Upper lobe of left lung (tissue), 6 donors: Measurements from ENCODE around the gene RAB24. TPM values are rescaled to one million over a fixed set of nuclear protein-coding genes. Genes with fewer than 3 reads are reported as not detected.
"Not testable (repeated sequence)": the region's sequence is repeated elsewhere in the genome, so short reads cannot be mapped to it uniquely, and the experiment has no call there.

Experiments
- ATAC-seq, 2 donors: fragments of 200-7000 bp; cut with Tn5 transposase; one replicate each; pipeline ENCODE4 v1.9.1; 2022; ENCODE audit warnings: mild to moderate bottlenecking in 2 of 2, moderate library complexity in 2 of 2; ENCODE audit not compliant: low FRiP score in 2 of 2
- DNase-seq, 2 donors: peaks; one replicate each; pipeline ENCODE4 v3.0.0-alpha.2; 2019 to 2020
- H3K27ac ChIP-seq, 4 donors: fragments of 200-600 bp; sonication (generic); one replicate each; pipeline ENCODE4 v1.5.1; 2016 to 2019
- H3K27me3 ChIP-seq, 4 donors: fragments of 200-600 bp; sonication (generic); one replicate each; pipeline ENCODE4 v1.5.1; 2017 to 2019
- H3K36me3 ChIP-seq, 4 donors: fragments of 200-600 bp; sonication (generic); one replicate each; pipeline ENCODE4 v1.5.1; 2016 to 2019
- H3K4me1 ChIP-seq, 4 donors: fragments of 200-600 bp; sonication (generic); one replicate each; pipeline ENCODE4 v1.5.1; 2018 to 2019
- H3K4me3 ChIP-seq, 4 donors: fragments of 200-600 bp; sonication (generic); one replicate each; pipeline ENCODE4 v1.5.1; 2017 to 2019; ENCODE audit warnings: mild to moderate bottlenecking in 2 of 4, moderate library complexity in 1 of 4
- H3K9me3 ChIP-seq, 4 donors: fragments of 200-600 bp; sonication (generic); one replicate each; pipeline ENCODE4 v1.5.1; 2018 to 2019
- EP300 ChIP-seq, 4 donors: sonication (generic); formaldehyde crosslinking; IDR thresholded peaks; one replicate each; pipeline ENCODE4 v1.5.1; 2017; ENCODE audit warnings: antibody characterized with exemption in 4 of 4, control low read depth in 2 of 4
- POLR2A ChIP-seq, 4 donors: fragments of 450-650 bp; IDR thresholded peaks; one replicate each; pipeline ENCODE4 v1.5.1; 2016 to 2017; ENCODE audit warnings: antibody characterized with exemption in 4 of 4, mild to moderate bottlenecking in 2 of 4
- POLR2AphosphoS5 ChIP-seq, 2 donors: sonication (generic); formaldehyde crosslinking; IDR thresholded peaks; one replicate each; pipeline ENCODE4 v1.5.1; 2017; ENCODE audit warnings: antibody characterized with exemption in 2 of 2
- WGBS, 2 donors: methylation state at CpG; one replicate each; pipeline ENCODE4 v1.1.5; 2017 to 2018; 5-methylcytosine and 5-hydroxymethylcytosine counted together
- total RNA-seq, 6 donors: library from RNA; depleted of rRNA in 4 of 6; stranded (reverse); fragments of >200 nt in 4 of 6; gene quantifications; one replicate each; pipeline versions ENCODE4 v1.1.0 to v1.2.1, GENCODE V29; 2016 to 2021
- TF ChIP-seq, protein P1 (sequence below), 6 experiments: fragments of 450-650 bp in 4 of 6; fragments of 200-600 bp in 2 of 6; sonication (generic) in 2 of 6; IDR thresholded peaks; one replicate each; pipeline ENCODE4 v1.5.1; 2016 to 2019; ENCODE audit warnings: antibody characterized with exemption in 6 of 6
- donor health status: DM: no; HTN: no; CAD: no; lungs with moderate emphysema.
- donor health status: DM: no; HTN: yes; CAD: no; lungs with severe emphysema.

Gene RAB24
- total RNA-seq, 6 donors from 2014 or later = 26.8 to 92.2 (median 50.3) TPM

GRCh38 chr5:177343777-177344176 is 40.3 kb upstream of the RAB24 start:
- WGBS, 2 donors = 96 to 98% methylated on average over 6 of the region's 6 CpGs
- Histone ChIP-seq H3K4me3 (no peak overlapping the region), H3K4me1 (peaks cover 5 to 26% (median 15%) of the 10 kb centered on the region in 4 donors), H3K9me3 (no peaks in the 10 kb centered on the region), H3K27ac (no peak overlapping the region), H3K36me3 (peaks cover 4 to 45% (median 13%) of the 10 kb centered on the region in 4 donors), H3K27me3 (no peaks in the 10 kb centered on the region)
- no peak for DNase-seq
- no peak for TF ChIP-seq POLR2A (IDR thresholded peaks at IDR 0.05)
- TF ChIP-seq EP300 (IDR thresholded peaks at IDR 0.05) = no peak
- no peak for TF ChIP-seq POLR2AphosphoS5 (IDR thresholded peaks at IDR 0.05)
- TF ChIP-seq, protein P1, sequence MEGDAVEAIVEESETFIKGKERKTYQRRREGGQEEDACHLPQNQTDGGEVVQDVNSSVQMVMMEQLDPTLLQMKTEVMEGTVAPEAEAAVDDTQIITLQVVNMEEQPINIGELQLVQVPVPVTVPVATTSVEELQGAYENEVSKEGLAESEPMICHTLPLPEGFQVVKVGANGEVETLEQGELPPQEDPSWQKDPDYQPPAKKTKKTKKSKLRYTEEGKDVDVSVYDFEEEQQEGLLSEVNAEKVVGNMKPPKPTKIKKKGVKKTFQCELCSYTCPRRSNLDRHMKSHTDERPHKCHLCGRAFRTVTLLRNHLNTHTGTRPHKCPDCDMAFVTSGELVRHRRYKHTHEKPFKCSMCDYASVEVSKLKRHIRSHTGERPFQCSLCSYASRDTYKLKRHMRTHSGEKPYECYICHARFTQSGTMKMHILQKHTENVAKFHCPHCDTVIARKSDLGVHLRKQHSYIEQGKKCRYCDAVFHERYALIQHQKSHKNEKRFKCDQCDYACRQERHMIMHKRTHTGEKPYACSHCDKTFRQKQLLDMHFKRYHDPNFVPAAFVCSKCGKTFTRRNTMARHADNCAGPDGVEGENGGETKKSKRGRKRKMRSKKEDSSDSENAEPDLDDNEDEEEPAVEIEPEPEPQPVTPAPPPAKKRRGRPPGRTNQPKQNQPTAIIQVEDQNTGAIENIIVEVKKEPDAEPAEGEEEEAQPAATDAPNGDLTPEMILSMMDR (IDR thresholded peaks at IDR 0.05) = no peak
- no peak for ATAC-seq

DNA sequence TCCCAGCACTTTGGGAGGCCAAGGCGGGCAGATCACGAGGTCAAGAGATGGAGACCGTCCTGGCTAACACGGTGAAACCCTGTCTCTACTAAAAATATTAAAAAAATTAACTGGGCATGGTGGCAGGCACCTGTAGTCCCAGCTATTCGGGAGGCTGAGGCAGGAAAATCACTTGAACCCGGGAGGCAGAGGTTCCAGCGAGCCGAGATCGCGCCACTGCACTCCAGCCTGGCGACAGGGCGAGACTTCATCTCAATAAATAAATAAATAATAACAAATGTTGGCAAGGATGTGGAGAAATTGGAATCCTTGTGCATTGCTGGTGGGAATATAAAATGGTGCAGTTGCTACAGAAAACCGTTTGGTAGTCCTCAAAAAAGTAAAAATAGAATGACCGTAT is 39.5 kb upstream of the RAB24 start:
- ATAC-seq, H3K9me3 ChIP-seq, H3K27me3 ChIP-seq, H3K27ac ChIP-seq, DNase-seq, H3K4me3 ChIP-seq: not testable (repeated sequence)
- 95 to 97% methylated on average over 14 of the region's 14 CpGs for WGBS, 2 donors
- Histone ChIP-seq H3K4me1 (peaks cover 5 to 23% (median 11%) of the 10 kb centered on the region in 4 donors), H3K36me3 (peaks cover 7 to 49% (median 21%) of the 10 kb centered on the region in 4 donors)

GRCh38 chr5:177339107-177339638 is 35.7 kb upstream of the RAB24 start:
- 56 to 63% methylated on average over 7 to 11 of the region's 11 CpGs for WGBS, 2 donors
- H3K36me3 ChIP-seq = peaks cover 35 to 72% (median 55%) of the 10 kb centered on the region in 4 donors
- TF ChIP-seq EP300 (IDR thresholded peaks at IDR 0.05) (no peak), POLR2AphosphoS5 (IDR thresholded peaks at IDR 0.05) (no peak), POLR2A (IDR thresholded peaks at IDR 0.05) (no peak)
- TF ChIP-seq, protein P1 (IDR thresholded peaks at IDR 0.05) = no peak
- no peaks in the 10 kb centered on the region for H3K27me3 ChIP-seq
- DNase-seq (no peak), ATAC-seq (no peak)
- H3K27ac ChIP-seq = peak overlapping the region in 3 of 4 donors; percentile 4 to 65 (median 8)
- peaks cover 0 to 12% (median 7%) of the 10 kb centered on the region in 4 donors for H3K4me1 ChIP-seq
- H3K9me3 ChIP-seq = no peaks in the 10 kb centered on the region
- no peak overlapping the region for H3K4me3 ChIP-seq

DNA sequence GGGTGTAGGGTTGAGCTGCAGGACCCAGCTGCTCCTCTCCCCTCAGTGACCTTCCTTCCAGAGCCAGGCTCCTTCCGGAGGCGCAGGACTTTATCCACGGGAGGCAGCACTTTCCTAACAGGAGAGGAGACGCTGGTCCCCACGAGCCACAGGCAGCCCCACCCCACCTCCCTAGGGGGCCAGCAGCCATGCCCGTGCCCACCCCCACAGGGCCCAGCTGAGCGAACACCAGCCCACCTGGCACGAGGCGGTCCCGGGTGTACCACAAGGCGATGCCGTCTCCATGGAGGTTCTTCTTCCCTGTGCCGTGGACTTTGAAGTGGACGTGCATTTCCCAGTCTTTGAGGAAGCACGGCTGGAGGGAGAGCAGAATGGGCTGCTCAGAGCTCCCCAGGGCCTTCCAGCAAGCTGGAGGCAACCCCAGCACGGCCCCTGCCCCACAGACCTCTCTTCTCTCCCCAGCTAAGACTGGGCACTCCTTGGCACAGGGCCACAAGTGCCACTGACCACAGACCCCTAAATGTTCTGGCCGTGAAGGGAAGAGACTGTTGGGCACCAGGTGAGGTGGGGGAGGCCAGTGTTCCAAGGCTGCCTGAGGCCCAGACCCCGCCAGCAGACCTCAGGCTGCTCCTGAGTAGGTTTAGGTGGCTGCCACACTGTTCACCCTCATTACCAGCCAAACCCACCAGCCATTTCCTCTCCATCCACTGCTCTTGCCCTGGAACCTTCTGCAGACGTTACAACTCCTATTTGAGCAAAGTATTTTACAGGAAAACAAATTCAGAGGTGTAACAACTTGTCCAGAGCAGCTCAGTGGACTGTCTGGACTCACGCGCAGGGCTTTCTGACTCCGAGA is 35.0 kb upstream of the RAB24 start:
- no peaks in the 10 kb centered on the region for H3K27me3 ChIP-seq
- TF ChIP-seq, protein P1 (IDR thresholded peaks at IDR 0.05) = no peak
- TF ChIP-seq EP300 (IDR thresholded peaks at IDR 0.05) (no peak), POLR2A (IDR thresholded peaks at IDR 0.05) (no peak)
- no peak for DNase-seq
- H3K27ac ChIP-seq = peak overlapping the region in 3 of 4 donors; percentile 4 to 65 (median 8)
- no peaks in the 10 kb centered on the region for H3K9me3 ChIP-seq
- H3K4me3 ChIP-seq = no peak overlapping the region
- 83 to 90% methylated on average over 8 to 20 of the region's 22 CpGs for WGBS, 2 donors
- H3K4me1 ChIP-seq = peaks cover 0 to 12% (median 7%) of the 10 kb centered on the region in 4 donors
- H3K36me3 ChIP-seq = peaks cover 42 to 79% (median 62%) of the 10 kb centered on the region in 4 donors
- ATAC-seq = peak in 1 of 2 donors; percentile 6

DNA sequence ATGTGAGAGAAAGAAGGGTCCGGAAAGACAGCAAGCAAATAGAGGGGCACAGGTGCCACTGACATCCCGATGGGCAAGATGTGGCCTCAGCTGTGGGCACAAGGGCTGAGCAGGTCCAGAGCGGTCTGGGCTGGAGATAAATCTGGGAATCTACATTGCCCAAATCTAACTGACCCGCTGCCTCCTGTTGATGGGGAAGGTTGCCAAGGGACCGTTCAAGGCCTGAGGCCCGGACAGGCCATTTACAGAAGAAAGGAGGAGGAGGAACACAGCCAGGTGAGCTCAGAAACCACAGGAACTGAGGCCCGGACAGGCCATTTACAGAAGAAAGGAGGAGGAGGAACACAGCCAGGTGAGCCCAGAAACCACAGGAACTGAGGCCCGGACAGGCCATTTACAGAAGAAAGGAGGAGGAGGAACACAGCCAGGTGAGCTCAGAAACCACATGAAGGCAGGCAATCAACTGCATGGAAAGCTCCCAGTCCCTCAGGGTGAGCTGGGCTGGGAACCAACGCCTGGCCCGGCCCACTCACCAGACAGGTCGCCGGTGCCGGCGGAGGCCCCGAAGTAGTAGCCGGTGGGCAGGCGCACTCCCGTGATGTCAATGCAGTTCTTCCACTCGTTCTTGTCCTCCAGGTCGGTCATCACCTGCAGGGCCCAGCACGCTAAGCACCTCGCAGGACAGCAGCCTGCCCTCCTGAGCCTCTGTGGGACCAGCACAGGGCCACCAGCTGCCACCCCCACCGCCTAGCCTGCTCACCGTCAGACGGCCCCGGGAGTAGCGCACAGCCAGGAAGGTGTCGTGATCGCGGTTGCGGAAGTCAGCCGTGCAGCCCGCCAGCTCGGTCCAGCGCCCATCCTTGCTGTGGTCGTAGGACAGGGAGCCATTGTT is 33.3 kb upstream of the RAB24 start:
- H3K9me3 ChIP-seq = no peaks in the 10 kb centered on the region
- H3K36me3 ChIP-seq = peaks cover 42 to 86% (median 71%) of the 10 kb centered on the region in 4 donors
- ATAC-seq = no peak
- no peak for DNase-seq
- H3K4me3 ChIP-seq = no peak overlapping the region
- H3K27ac ChIP-seq = no peak overlapping the region
- no peaks in the 10 kb centered on the region for H3K27me3 ChIP-seq
- TF ChIP-seq POLR2A (IDR thresholded peaks at IDR 0.05) (no peak), EP300 (IDR thresholded peaks at IDR 0.05) (no peak), POLR2AphosphoS5 (IDR thresholded peaks at IDR 0.05) (no peak)
- TF ChIP-seq, protein P1 (IDR thresholded peaks at IDR 0.05) = no peak
- WGBS, 2 donors = 93 to 95% methylated on average over 13 to 35 of the region's 36 CpGs
- H3K4me1 ChIP-seq = peaks cover 0 to 12% (median 7%) of the 10 kb centered on the region in 4 donors
